NK-92 treated with Interleukin-12 subunit alpha and Interleukin-12 subunit beta, amount 100 ng/mL, for 24 hours (cell line): ENCODE results near the gene IMPA2.
"Not testable (repeated sequence)": the region's sequence is repeated elsewhere in the genome, so short reads cannot be mapped to it uniquely, and the experiment has no call there.

Experiments used
- DNase-seq: peaks from one replicate; lab custom pipeline; 2025; lab: John Stamatoyannopoulos, UW

The IMPA2 gene

GRCh38 chr18:12076424-12077140 lies 95.3 kb downstream of the IMPA2 start:
- no peak for DNase-seq

GRCh38 chr18:12077994-12078393 lies 96.7 kb downstream of the IMPA2 start:
- not testable (repeated sequence) for DNase-seq

- DNase-seq, result no peak
These were observed 98.4 kb downstream of the IMPA2 start for GRCh38 chr18:12079491-12080237.
